ENCODE data around the gene MEGF11.

MEGF11 gene

GRCh38 chr15:66068801-66069200, 184.7 kb downstream of the MEGF11 start:
- TF ChIP-seq, protein P1, sequence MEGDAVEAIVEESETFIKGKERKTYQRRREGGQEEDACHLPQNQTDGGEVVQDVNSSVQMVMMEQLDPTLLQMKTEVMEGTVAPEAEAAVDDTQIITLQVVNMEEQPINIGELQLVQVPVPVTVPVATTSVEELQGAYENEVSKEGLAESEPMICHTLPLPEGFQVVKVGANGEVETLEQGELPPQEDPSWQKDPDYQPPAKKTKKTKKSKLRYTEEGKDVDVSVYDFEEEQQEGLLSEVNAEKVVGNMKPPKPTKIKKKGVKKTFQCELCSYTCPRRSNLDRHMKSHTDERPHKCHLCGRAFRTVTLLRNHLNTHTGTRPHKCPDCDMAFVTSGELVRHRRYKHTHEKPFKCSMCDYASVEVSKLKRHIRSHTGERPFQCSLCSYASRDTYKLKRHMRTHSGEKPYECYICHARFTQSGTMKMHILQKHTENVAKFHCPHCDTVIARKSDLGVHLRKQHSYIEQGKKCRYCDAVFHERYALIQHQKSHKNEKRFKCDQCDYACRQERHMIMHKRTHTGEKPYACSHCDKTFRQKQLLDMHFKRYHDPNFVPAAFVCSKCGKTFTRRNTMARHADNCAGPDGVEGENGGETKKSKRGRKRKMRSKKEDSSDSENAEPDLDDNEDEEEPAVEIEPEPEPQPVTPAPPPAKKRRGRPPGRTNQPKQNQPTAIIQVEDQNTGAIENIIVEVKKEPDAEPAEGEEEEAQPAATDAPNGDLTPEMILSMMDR (IDR thresholded peaks at IDR 0.05; ENCODE audit: control extremely low read depth, extremely low read depth, low read depth, missing control alignments), result no peak
- ChIA-PET POLR2A (no interaction called here), CTCF (interaction anchor here (1.0 to 1.6 kb wide), 4 partner anchors 9 to 24 kb away, joined by 3 to 4 read pairs (median 3); no protein-coding TSS in a partner anchor)
- DNase-seq (ENCODE audit: extremely low spot score), result no peak

- TF ChIP-seq, protein P1 (IDR thresholded peaks at IDR 0.05; ENCODE audit: control extremely low read depth, extremely low read depth, low read depth, missing control alignments), result no peak
- POLR2A ChIA-PET, result no interaction called here
Measured at GRCh38 chr15:66067687-66068086, 185.9 kb downstream of the MEGF11 start.

DNA sequence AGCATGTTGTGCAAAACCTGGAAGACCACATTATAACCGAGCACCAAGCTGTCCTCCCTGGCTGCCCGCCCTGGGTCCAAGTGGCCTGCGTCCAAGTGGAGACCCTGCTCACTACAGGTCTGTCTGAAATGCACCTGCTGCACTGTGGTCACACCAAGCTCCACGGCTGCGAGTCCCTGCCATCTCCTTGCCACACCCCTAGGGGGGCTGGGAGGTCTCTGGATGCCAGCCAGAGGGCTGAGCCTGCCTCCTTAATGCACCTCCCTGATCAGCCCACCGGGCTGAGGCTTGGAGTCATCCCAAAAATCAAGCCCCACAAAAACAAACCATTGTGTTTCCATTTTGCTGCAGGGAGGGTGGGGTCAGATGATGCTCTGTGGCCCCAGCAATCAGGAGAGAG, 187.1 kb downstream of the MEGF11 start:
- POLR2A ChIA-PET, result no interaction called here
- TF ChIP-seq, protein P1 (IDR thresholded peaks at IDR 0.05; ENCODE audit: control extremely low read depth, extremely low read depth, low read depth, missing control alignments), result no peak
- DNase-seq (ENCODE audit: extremely low spot score), result no peak
- CTCF ChIA-PET, result no interaction called here

More at GRCh38 chr15:66067687-66068086, 185.9 kb downstream of the MEGF11 start:
- no peak for DNase-seq (ENCODE audit: extremely low spot score)
- CTCF ChIA-PET, result interaction anchor here (1.6 kb wide), 1 partner anchor 13 kb away, joined by 4 read pairs; no protein-coding TSS in a partner anchor

DNA sequence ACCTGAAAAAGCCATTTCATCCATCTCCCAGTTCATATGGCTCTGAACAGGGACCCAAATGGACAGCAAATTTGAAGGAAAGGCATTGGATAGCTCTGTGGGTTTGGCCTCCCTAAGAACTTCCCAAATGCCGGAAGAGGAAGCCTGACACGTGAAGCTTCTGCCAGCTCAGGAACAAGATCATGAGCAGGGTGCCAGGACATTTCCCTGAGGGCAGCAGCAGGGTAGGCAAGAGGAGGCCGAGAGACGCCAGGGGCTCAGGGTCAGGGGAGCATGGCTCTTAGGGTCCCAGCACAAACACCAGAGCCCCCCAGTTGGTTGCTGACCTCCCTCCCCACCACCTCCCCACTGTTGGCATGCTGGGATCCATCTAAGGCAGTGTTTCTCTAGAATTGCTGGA, 187.5 kb downstream of the MEGF11 start:
- CTCF ChIA-PET, result no interaction called here
- TF ChIP-seq, protein P1 (IDR thresholded peaks at IDR 0.05; ENCODE audit: control extremely low read depth, extremely low read depth, low read depth, missing control alignments), result no peak
- POLR2A ChIA-PET, result no interaction called here
- no peak for DNase-seq (ENCODE audit: extremely low spot score)

GRCh38 chr15:66065325-66065724, 188.2 kb downstream of the MEGF11 start:
- CTCF ChIA-PET, result no interaction called here
- DNase-seq (ENCODE audit: extremely low spot score), result no peak
- POLR2A ChIA-PET, result no interaction called here
- TF ChIP-seq, protein P1 (IDR thresholded peaks at IDR 0.05; ENCODE audit: control extremely low read depth, extremely low read depth, low read depth, missing control alignments), result no peak

DNA sequence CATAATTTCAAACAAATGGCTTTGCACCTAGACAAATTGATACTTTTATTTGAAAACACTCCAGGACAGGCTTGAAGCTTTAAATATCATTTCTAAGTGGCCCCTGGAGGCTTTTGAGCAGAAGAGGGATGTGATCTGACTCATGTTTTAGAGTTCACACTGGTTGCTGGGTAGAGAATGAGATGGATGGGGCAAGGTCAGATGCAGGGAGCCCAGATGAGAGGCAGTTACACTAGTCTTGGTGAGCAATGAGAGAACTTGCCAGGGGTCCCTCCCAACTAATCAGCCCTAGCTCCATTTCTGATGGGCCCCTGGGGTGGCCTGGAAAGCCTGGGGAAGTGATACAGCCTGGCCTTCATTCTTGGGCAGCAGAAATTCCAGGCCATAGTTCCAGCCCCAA, 190.4 kb downstream of the MEGF11 start:
- POLR2A ChIA-PET, result no interaction called here
- TF ChIP-seq, protein P1 (IDR thresholded peaks at IDR 0.05; ENCODE audit: control extremely low read depth, extremely low read depth, low read depth, missing control alignments), result no peak
- DNase-seq (ENCODE audit: extremely low spot score), result no peak
- CTCF ChIA-PET, result interaction anchor here (1.9 kb wide), 1 partner anchor 8 kb away, joined by 6 read pairs; no protein-coding TSS in a partner anchor

- no peak for DNase-seq (ENCODE audit: extremely low spot score)
- POLR2A ChIA-PET, result no interaction called here
- CTCF ChIA-PET, result no interaction called here
- TF ChIP-seq, protein P1 (IDR thresholded peaks at IDR 0.05; ENCODE audit: control extremely low read depth, extremely low read depth, low read depth, missing control alignments), result no peak
Measured at GRCh38 chr15:66057089-66057488, 196.5 kb downstream of the MEGF11 start.
